ENCODE data around the gene RAB17.

RAB17 gene

DNA sequence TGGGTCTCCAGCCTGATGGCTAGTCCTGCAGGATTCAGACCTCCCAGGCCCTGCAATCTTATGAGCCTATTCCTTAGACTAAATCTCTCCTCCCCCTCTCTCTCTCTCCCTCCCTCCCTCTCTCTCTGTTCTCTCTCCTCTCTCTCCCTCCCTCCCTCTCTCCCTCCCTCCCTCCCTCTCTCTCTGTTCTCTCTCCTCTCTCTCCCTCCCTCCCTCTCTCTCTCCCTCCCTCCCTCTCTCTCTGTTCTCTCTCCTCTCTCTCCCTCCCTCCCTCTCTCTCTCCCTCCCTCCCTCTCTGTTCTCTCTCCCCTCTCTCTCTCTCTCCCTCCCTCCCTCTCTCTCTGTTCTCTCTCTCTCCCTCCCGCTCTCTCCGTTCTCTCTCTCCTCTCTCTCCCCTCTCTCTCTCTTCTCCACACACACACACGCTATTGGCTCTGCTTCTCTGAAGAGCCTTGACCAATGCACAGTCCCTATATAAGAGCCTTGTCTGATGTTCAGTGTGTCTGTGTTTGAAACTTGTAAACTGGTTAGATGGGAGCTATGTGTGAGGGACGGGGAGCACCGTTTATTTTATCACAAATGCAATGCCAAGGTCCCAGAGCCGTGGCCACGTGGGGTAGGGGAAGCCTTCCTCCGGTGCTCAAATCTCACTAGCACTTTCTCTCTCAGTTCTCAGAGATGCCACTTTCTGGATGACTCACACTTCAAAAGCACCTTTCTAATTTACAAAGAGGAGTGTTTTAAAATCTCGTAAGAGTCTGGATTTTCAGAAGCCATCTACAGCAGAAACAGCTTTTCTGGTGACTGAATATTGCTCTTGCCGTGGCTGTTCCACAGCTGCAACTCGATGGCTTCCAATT, 33.5 kb downstream of the RAB17 start:
- no peak for DNase-seq

DNA sequence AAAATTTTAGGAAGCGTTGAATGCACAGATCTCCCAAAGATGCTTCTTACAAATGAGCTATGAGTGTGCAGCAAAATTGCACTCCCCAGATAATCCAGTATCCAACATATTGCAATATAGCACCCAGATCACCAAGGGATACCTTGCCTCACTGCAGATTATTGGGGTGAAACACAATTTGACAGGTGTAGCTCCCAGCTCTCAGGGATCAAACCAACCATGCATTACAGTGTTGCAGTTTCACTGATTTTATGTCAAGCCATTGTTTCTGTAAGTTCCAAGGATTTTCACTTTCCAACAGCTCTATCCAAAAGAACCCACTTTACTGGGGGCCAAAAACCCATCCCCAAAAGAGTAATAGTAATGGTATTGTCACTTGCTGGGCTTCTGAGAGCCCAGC, 35.0 kb downstream of the RAB17 start:
- DNase-seq: no peak

DNA sequence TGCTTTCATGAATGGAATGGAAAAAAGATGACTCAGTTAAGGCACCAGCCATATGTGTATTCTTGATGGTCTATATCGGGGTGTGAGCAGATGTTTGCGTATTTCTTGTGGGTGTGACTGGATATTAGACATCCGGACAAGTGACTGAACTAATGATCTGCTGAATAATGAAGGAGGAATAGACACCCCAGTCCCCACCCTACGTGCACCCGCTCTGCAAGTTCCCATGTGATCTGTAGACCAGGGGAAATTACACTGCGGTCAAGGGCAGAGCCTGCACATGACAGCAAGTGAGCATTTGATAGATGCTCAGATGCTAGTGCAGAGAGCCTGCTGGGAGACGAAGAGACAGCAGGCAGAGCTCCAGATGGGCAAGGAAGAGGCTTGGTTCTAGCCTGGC, 36.6 kb downstream of the RAB17 start:
- no peak for DNase-seq

DNA sequence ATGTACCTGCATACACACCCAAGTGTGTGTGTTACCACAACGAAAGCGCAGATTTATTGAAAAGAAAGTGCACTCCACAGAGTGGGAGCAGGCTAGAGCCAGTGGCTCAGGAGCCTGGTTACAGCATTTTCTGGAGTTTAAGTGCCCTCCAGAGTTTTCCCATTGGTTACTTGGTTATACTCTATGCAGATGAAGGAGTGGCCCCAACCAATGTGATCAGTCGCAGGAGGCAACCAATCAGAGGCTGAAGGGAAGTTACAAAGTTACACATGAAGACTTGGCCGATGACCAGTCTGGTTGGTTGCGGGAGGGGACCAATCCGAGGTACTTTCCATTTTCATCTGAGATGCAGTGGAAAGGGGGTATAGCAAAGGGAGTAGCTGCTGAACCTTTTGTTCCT, 37.6 kb downstream of the RAB17 start:
- no peak for DNase-seq

DNA sequence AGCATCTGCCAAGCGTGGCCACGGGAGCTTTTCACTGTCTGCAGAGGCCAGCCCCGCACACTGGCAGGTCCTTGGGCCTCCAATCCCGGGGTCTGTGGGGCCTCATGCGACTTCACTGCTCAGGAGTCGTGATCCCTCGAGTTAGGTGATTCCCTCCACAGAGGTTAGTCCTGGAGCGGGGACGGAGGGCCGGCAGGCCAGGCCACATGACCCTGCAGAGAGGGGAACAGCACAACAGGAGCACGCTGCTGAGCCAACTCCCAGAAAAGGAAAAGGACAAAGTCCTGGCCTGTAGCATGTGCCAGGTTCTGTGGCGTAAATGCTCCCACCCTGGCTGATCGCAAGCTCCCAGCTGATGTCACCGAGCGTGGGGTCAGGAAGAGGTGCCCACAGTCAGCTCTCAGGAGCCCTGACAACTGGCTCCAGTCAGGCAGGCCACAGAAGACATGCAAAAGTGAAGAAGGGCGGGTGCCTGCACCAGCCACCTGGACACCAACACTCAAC, 39.4 kb downstream of the RAB17 start:
- no peak for DNase-seq

DNA sequence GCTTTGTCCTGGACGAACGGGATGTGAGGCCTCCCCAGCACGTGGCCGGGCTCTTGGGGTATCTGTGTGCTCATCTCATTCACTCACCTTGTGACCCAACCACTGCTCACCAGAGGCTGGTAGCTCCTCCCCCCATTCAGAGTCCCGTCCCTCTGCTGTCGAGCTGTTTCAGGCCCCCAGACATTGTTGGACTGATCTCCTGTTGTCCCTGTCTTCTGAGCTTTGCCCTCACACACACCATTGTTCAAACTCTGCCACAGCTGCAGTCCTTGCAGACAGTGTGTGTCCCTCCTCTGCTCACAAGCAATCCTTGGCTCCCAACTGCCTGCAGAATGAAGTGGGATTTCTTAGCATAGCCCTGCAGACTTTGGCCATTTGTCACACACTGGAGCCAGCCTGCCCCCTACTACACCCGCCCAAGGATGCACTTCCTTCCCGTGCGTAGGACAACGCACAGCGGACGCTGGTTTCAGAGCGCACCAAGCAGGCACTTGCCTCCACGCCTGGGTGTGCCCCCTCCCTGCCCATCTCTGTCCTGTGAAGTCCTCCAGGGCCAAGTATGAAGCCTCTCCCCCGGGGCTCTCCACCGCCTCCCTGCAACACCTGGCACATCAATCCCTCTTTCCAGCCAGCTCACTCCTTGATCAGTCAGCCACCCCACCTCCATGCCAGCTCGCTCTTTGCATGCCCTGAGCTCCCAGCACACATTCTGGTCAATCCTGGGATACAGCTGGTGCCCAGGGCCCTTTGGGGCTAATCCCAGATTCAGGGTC, 40.7 kb downstream of the RAB17 start:
- no peak for DNase-seq

DNA sequence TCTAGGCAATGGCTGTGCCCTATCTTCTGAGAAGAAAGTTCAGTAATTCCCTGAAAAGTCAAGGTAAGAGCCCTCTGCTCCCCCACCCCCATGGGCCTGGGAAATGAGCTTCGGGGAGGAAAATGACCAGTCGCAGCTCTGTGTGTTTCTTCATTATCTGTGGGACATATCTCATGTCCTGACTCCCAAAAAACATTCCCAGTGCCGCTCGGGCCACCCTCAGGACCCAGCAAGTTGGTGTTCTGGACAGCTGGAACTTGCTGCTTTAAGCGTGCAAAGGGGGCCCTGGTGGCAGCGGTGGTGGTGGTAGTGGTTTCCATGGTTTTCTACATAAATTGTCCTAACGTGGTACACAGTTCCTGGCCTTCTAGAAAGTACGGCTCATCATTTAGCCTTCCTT, 41.3 kb downstream of the RAB17 start:
- no peak for DNase-seq

DNA sequence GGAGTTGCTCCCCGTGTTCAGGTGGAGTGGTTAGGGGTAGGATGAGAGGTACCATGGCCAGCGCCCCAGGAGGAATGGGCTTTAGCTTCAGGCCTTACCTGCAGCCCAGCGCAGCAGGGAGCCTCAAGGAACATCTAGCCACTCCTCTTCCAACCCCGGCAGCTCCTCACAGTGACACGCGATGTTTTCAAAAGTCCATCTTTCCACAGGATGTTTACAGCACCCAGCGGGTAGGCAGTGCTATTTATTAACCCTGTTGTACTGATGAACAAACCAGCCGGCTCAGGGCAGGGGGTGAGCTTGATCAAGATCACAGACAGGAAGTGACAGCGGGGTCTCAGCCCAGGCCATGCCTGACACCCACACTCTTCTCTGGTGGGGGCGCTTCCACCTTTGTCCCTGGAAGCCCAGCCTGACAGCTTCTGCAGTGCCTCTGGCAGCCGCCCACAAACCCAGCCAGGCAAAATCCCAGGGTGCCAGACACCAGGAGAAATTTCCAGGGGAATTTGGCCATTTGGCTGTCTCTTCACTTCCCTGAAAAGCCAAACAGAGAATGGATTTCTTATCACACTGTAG, 42.6 kb downstream of the RAB17 start:
- DNase-seq: no peak

DNA sequence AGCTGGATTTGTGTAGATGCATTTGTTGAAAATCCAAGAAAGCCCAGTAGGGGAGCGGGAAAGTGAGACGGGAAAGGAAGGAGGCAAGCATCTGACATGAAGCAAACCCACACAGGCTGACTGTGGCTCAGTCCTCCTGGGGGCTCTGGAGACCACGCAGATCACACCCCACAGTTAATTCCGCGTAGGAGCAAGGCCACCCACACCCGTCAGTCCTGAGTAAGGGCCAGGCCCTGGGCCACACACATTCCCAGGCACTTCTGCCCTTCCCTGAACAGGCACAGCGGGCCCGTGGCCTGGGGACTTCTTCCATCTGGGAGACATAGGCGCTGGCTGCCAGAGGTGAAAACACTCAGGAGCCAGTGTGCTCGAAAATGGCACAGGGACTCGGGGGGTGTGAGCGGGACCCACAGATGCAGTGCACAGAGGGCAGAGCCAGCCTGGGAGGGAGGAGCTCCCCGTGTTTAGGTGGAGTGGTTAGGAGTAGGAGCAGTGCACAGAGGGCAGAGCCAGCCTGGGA, 43.6 kb downstream of the RAB17 start:
- no peak for DNase-seq

DNA sequence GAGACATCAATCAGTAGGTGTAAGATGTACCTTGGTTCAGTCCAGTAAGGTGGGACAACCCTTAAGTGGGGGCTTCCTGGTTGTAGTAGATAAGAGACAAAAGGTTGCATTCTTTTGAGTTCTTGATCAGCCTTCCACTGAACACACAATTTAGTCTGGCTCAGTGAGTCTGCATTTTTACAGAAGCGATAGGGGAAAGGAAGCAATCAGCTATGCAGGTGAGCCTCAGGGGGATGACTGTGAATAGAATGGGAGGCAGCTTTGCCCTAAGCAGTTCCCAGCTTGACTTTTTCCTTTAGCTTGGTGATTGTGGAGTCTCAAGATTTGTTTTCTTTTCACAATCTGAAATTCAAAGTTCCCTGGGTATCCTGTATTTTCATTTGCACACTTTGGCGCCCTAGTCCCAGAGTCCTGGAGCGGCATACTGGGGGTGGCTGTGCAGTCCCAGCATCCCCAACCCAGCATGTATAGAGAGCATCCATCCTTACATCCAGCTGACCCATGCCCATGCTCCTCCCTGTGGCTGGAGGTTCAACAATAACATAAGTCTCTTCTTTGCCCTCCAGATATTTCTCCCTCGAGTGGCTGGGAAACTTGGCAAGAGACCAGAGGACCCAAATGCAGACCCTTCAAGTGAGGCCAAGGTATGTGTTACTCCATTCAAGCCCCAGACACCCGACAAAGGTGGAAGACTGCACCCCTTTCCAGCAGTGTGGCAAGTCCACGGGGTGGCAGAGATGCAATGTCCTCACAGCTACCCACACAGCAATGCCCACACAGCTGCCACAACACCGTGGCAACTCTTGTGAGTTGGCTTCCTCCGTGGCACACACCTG, 44.3 kb downstream of the RAB17 start:
- DNase-seq: no peak

DNA sequence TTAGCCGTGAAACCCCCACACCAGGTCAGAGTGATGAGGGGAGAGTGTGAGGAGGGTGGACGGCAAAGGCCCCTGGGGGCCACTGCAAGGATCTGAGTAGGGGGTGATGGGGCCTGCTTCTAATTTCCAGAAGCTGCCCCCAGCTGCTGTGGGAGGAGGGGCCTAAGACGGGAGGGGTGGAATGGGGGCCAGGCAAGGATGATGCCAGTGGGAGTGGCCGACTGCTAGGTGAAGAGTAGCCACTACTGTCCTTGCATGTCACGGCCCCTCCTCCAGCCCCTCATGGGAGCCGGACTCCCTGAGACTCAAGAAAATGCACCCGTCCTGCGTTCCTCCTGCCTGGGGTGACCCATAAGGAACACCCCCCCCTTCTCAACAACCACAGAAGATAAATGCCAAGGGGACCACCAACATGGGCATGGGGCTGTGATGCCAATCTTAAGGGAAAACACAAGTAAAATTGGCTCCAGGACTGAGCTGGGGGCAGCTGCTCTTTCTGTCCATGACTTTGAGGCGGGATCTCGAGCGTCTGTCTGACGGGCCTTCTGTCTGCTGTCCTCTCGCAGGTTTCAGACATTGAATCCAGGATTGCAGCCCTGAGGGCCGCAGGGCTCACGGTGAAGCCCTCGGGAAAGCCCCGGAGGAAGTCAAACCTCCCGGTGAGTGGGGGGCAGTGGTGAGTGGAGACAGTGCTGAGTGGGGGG, 48.4 kb downstream of the RAB17 start:
- DNase-seq: no peak

DNA sequence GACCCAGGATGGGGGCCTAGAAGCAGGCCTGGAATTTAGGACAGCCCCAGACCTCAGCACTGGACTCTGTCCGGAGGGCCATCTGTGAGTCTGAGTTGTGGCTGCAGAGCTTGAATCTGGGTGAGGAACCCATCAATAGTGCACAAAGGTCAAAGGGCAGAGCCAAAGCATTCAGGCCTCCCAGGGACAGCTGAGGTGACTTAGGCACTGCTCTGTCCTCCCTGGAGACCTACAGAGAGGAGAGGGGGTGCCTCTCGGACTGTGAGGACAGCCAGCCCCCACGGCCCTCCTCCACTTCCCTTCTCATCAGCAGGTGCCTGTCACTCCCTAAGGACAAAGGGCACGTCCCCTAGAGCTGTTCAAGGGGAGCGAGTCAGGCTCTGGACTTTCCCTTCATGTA, 49.3 kb downstream of the RAB17 start:
- no peak for DNase-seq

DNA sequence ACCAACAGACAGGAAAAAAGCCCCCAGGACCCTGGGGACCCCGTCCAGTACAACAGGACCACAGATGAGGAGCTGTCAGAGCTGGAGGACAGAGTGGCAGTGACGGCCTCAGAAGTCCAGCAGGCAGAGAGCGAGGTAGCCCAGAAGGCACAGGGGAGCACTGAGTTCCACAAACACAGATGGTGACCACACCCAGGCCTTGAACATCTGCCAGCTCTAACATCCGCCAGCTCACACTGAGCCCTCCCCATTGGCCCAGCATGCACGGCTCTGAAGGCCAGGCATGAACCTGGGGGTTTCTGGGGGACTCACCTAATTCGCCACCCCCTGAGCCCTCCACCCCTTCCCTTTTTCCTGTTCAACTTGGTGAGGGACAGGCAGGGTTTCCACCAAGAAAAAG, 49.7 kb downstream of the RAB17 start:
- no peak for DNase-seq

DNA sequence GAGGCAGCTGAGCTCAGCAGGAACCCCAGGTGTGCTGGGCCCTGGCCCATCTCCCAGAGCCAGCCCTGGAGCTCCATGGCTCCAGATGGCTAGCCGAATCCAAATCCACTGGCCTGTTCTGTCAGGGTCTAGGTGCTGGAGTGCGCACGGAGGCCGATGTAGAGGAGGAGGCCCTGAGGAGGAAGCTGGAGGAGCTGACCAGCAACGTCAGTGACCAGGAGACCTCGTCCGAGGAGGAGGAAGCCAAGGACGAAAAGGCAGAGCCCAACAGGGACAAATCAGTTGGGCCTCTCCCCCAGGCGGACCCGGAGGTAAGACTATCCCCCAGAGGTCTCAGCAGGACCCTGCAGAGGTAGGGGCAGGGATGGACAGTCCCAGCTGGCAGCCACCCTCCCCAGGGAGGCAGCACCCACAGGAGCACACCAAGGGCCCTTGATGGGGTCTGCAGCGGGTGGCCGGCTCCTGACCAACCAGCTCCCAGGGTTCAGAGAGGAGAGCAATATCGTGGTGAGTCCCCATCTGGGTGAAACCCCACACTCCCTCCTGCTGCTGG, 50.2 kb downstream of the RAB17 start:
- DNase-seq: no peak

DNA sequence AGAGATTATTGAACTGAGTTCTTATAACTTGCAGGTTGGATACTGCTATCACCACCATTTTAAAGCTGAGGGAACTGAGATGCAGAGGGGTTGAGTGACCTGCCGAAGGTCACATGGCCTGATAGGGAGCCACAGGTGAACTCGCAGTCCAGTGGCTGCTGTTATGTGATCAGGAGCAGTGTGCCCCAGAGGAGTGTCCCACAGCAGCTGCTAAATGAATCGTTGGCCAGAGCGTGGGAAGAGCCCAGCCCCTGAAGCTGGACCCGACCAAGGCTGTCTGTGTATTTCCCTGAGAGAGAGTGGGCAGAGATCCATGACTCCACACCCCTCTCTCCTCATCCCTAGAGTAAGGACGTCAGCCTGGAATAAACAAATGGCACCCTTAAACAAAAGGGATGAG, 50.9 kb downstream of the RAB17 start:
- no peak for DNase-seq

DNA sequence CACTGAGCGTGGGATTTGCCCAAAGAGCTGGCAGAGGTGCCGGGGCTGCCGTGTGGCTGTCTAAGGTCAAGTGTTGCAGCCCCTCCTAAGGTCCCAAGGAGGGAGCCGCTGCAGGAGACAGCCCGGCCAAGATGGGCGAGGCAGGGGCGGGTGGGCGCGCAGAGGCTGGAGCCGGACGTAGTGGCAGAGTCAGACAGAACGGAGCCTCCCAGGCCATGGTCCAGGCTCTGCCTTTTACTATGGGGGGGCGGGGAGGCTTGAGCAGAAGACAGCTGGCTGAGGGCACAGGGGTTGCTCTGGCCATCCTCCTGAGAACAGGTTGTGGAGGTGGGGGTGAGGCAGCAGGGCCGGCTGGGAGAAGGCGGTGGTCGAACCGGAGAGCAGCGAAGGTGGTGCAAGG, 51.6 kb downstream of the RAB17 start:
- no peak for DNase-seq

DNA sequence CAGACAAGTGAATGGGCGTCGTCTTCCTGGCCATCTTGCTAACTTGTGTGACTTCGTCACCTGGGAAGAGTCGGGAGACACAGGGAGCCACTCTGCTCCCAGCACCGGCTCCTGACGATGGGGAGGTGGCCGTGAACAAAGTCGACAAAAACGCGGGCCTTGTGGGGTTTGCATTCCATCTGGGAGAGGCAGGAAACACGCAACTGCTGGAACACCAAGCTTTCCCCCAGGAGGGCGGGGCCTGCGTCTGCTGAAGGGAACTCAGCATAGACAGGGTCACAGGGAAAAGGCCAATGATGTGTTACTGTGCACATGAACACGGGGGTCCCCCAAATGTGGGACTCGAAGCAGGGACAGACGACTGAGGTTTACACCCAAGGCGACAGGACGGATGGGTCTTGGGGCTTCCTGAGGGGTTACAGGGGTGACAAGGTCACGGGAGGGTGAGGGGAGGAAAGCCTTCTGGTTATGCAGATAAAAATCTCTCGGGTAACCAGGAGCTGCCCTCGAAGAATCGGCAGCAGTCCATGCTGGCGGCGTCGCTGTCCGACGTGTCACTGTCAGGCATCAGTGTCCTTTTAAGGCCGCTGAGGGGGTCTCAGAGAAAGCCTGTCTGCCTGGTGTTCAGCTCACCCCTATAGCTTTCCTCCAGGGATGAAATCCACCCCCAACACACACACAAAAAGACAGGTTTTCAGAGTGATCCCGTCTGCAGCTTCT, 52.4 kb downstream of the RAB17 start:
- DNase-seq: no peak

DNA sequence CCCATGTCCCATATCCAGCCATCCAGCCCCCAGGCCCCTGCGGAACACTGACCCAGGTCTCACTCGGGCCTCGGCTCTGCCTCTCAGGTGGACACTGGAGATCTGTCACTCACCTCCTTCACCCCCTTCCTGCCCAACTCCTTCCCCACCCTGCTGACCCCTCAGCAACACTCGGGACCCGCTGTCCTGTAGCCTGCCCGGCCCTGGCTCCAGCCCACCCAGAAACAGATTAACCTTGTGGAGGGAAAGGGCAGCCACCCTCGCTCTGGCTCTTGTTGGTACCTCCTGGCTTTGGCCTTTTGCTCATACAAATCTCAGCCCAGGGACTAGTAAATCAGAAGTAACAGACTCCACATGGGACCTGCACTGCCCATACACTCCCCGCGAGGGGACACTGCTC, 53.9 kb downstream of the RAB17 start:
- DNase-seq: no peak

DNA sequence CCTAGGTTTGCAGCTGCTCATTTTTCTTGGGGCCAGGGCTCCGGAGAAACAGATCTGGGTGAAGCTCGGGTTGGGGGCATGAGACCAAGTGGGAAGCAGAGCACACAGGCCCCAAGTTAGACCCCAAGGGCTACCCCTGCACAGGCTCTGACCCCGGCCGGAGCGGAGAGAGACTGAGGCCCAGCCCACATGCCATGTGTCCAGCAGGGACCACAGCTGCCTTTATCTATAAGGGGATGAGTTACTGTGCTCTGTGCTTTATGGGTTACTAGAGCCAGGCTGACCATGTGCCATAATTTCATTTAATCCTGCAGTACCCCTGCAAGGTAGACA, 54.5 kb downstream of the RAB17 start:
- DNase-seq: no peak

DNA sequence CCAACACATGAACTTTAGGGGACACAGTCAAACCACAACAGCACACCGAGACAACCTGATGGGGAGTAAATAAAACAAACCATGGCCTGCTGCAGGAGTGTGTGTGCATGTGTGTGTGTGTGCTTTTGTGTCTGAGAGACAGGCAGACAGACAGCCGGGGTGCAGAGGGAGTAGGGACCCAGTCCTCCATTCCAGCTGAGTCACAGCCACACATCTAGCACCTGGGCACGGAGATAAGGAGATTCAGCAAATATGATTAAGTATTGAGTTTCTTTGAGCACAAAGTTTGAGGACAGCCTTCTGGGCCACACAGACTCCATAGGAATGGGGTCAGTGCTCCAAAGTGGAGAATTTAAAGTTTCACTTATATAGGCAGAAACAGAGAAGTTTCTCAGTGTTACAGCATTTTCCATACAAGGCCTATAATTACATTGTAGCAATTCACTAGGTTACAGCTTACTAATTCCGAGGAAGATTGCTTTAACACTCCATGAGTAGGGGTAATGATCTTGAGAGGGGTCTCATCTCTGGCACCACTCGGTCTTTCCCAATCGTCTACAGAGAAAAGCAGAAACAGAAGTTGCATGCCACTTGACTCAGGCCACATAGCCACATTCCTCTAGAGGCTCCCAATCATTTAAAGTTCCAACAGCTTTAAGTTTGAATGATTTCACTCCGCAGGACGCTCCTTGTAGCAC, 55.0 kb downstream of the RAB17 start:
- no peak for DNase-seq

DNA sequence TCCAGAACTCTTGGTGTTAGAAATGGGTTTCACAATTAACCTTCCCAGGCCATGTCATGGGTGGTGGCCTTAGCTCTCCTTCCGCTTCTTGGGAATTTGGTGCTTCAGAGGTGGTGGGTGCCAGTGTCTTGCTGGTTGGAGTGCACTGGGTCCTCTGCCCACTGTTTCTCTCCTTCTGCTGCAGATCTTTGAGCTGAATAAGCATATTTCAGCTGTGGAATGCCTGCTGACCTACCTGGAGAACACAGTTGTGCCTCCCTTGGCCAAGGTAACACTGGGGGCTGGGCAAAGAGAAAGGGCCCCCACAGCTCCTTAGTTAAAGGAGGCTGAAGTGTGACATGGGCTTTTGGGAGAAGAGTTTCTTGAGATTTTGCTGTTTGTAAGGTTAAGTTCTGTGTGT, 56.2 kb downstream of the RAB17 start:
- no peak for DNase-seq
